Mesenteric fat pad (tissue), 1 donor: Measurements from ENCODE around the gene TUBGCP6. TPM values are rescaled to one million over a fixed set of nuclear protein-coding genes. Genes with fewer than 3 reads are reported as not detected.
A peak's percentile ranks its signal among the peaks of the same experiment; 100 is the strongest.

Experiments used
- DNase-seq: peaks from one replicate; pipeline ENCODE4 v3.0.0-alpha.2; 2020; ENCODE audit warnings: low spot score
- total RNA-seq: library from RNA; stranded (reverse); fragmentation: NEBNext Ultra II Directional; extraction: Animal tissue kit (Norgen Biotek cat#: 25700); gene quantifications from one replicate; pipeline ENCODE4 v1.2.1, GENCODE V29; 2021
- donor health status: DM: yes; HTN: yes; CAD: no.

Gene TUBGCP6
- total RNA-seq, 1 donor from 2014 or later = 27.6 TPM

DNA sequence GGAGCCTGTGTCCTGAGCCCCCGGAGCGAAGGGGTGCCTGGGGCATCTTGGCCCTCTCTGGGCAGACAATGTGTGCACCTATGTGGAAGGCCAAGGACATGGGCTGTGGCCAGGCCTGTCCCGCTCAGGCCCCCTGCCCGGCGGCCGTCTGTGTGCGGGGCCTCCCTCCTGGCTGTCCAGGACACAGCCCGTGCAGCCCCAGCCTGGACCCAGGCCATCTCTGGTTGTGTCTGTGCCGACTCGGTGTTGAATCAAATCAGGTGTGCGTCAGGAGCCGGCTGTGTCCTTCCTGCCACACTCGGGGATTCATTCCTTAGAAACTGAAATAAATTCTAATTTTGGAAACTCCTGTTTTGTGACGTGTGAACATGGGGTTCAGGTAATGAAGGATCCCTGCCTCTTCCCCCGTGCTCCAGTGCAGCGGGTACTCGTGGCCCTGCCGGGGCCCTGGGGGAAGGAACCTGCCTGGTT is 45.5 kb downstream of the TUBGCP6 start:
- no peak for DNase-seq

DNA sequence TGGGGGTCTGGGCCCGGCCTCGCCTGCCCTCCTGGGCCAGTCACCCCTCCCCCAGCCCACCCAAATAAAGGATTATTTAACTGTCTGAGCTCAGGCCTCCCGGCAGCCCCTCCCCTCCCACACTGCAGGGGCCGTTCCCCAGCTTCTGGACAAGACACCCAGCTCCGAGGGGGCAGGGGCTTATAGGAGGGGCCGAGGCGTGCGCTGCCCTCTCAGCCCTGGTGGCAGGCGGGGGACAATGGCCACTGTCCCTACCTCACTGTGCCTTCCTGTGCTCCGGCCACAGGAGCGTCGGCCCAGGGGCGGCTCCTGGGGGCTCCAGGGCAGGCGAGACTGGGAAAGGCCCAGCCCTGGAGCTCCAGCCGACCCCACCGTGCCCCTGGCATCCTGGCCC is 46.2 kb downstream of the TUBGCP6 start:
- no peak for DNase-seq

DNA sequence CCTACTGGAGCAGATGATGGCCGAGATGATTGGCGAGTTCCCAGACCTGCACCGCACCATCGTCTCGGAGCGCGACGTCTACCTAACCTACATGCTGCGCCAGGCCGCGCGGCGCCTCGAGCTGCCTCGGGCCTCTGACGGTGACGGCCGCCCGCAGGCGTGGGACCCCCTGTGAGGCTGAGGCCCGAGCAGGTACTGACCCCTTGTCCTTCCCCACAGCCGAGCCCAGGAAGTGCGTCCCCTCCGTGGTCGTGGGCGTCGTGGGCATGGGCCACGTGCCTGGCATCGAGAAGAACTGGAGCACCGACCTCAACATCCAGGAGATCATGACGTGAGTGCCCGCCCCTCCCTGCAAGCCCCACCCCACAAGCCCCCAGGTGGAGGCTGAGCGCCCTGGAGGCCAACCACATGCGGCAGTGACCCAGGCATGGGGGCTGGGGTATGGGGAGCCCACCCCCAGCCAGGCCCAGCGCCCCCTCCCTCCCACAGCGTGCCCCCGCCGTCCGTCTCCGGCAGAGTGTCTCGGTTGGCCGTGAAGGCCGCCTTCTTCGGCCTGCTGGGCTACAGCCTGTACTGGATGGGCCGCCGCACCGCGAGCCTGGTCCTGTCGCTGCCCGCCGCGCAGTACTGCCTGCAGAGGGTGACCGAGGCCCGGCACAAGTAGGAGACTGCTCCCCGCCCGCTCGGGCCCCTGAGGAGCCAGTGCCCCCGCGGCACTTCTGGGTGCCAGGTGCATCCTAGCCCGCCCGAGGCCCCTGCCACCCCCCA is 46.8 kb downstream of the TUBGCP6 start:
- no peak for DNase-seq

DNA sequence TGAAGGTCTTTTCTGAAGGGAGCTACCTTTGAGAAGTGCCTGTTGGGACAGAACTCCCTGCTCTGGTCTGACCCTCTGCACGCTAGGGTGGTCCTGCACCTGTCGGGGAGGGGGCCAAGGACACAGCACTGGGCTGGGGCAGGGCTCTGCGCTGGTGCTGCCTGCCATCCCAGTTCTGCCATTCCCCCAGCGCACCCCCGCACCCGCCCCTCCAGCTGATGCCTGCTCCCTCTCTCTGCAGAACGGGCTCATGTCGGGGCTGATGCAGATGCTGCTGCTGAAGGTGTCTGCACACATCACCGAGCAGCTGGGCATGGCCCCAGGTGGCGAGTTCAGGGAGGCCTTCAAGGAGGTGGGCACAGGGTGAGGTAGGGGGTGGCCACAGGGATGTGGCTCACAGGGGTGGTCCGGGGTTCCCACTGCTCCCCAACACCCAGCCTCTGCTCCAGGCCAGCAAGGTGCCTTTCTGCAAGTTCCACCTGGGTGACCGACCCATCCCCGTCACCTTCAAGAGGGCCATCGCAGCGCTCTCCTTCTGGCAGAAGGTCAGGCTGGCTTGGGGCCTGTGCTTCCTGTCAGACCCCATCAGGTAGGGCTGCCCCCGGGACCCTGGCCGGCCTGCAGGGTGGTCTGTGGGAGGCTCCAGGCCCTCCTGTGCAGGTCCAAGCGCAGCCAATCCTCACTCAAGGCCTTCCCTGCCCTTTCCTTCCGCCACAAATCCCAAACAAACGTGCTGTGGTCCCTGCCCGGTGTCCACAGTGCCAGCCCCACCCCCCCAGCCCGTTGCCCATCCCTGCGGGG is 47.6 kb downstream of the TUBGCP6 start:
- no peak for DNase-seq

DNA sequence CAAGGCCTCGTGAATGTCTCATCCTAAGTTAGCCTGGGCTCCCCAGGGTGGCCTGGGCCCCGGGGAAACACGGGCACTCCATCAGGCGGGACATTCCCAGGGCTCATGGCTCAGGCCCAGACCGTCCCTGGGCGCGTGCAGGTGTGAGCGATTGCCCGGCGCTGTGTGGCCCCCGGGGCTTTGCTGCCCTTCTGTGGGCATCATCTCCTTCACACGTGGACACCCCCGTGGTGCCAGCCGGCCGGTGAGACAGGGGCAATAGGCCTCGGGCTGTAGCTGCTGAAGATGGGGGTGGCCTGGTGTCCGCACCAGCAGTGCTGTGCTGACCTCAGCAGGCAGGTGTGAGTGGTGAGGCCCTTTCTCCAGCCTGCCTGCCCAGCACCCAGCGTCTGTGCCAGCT is 48.6 kb downstream of the TUBGCP6 start:
- no peak for DNase-seq

DNA sequence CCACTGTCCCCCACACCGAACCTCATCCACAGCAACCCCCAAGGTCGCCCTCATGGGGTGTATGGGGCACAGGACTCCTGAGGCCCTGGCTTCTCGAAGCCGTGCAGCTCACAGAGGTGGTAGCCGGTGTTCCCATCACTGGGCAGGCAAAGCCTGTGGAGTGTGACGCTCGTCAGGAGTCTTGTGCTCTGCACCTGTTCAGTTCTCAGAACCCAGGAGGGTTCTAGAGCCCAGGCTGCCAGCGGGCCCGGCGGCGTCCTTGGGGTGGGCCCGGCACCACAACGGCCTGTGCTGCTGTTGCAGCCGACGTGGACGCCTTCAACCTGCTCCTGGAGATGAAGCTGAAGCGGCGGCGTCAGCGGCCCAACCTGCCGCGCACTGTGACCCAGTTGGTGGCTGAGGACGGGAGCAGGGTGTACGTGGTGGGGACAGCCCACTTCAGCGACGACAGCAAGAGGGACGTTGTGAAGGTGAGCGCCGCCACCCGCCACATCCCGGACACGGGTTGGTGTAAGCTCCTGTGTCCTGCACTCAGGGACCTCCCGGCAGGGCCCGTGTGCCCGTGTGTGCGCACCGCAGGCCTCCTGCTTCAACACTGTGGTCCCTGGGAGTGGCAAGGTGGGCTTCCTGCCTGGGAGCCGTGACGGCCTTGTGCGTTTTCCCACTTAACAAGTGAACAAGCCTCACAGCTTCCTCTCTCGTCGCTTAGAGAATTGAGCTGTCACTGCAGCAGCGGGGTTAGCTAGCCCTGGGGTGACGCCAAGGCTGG is 50.6 kb downstream of the TUBGCP6 start:
- DNase-seq = no peak

DNA sequence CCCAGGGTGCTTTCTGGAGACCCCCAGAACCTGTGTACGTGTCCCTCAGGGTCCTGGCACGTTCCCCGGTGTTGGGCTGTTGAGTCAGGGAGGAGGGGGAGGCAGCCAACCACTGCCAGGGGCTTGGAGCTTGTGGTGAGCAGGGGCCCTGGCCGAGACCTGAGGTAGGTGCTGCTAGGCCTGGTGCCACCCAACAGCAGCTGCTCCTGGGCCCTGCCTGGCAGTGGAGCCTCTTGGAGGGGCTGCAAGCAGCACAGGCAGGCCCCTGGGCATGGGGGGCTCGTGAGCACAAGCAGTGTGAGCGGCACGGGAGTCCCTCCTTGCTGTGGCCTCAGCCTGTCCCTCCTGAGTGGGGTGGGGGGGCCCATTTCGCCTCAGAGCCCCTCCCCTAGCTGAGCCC is 51.2 kb downstream of the TUBGCP6 start:
- DNase-seq = no peak

DNA sequence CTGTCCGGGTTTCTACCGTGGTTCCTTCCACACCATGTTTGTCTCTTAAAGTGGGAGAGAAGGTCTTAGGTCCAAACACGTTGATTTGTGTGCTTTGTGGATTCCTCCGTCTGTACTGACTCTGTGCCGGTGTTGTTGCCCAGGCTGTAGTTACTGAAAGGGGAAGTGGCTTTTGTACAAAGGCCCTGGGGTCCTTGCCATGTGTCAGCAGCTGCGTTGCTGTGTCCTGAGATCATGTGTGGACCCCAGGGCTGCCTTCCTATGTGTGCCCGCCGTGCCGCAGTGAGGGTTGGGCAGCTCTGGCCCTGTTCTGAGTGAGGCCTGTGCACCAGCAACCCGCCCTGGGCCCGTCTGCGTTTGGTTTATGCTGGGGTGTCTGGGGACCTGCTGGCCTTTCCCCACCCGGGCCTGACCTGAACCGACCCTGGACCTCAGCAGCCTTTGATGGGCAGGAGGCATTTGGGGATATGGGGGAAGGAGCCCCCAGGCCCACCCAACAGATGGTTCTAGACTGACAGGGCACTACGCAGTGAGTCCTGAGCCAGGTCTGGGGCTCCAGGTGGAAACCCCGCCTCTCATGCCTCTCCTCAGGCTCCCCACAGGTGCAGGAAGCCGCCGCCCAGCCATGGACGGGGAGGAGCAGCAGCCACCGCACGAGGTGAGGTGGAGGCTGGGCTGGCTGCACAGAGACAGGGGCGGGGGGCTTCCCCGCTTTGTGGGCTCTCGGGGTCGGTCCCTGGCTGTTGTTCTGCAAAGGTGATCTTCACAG is 52.2 kb downstream of the TUBGCP6 start:
- no peak for DNase-seq

DNA sequence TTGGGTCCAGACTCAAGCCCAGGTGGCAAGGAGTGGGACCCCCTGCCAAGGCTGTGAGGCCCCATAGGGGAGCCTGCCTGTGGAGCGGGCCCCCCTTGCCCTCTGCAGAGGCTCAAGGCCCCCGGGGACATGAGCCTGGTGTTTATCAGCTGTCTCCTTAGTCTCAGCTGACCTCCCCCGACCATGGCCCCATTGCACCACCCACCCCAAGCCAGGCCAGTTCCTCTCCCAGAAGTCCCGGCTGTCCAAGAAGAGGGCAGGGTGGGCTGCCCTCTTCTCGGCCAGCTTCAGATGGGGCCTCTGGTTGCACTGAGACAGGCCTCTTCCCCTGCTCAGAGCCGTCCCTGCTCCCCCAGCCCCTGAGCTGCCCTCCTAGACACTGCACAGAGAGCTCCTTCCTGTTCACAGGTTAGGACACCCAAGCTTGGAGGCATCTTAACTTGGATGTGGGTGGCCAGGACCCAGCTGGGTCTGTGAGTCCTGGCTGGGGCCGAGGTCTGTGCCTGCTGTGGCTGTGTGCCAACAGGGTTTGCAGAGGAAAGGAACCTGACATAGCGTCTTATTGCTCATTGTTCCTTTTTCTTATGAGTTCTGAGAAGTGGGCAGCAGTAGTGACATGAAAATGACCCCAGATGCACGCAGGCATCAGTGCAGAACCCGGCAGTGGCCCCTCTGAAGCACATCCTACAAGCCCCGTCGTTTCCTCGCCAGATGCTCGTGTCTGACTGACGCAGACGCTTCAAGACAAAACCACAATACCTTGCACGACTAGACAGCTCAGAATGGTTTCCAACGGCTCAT is 53.7 kb downstream of the TUBGCP6 start:
- no peak for DNase-seq

DNA sequence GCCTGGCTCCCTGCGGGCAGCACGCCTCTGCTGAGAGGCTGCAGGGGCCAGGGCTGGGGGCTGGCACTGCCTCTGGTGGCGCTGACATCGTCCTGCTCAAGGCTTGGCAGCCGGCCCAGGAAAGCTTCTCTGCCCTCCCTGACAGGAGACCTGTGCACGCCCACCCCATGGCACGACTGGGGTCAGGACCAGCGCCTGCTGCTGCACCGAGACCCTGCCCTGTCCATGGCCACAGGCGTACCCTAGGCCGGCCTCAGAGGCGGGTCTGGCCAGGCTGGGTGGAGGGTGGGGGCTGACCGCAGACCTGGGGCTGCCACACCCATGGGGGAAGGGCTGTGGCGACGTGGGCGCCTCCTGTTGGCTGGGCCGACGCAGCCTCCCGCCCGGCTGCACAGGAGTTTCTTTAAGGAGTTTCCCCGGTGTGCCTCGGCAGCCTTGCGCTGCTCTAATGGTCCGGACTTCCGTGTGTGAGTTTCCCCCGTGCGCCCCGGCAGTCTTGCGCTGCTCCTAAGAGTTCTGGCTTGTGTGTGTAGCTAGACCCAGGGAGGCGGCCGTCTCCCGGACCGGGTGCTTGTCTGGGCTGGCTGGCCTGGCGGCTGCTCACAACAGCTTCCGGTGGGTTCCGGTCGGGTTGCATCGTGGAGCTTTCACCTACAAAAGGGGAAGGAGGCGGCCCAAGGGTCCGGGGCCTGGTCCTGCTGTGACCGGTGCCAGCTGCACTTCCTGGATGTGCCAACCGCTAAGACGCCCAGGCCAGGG is 54.5 kb downstream of the TUBGCP6 start:
- DNase-seq = no peak

DNA sequence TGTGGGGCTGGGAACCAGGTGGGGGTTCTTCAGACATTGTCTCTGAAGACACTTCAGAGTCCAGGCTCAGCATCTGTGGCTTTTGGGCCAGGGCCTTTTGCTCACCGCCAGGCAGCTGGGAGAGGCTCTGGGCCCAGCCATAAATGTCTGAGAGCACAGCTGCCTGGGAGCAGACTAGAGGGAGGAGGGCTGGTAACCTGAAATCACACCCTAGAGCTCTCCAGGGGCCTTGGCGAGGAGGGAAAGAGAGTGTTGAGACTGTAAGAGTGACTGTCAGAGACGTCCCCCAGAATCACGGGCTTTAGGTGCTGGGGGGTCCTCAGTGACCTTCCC is 55.0 kb downstream of the TUBGCP6 start:
- no peak for DNase-seq

DNA sequence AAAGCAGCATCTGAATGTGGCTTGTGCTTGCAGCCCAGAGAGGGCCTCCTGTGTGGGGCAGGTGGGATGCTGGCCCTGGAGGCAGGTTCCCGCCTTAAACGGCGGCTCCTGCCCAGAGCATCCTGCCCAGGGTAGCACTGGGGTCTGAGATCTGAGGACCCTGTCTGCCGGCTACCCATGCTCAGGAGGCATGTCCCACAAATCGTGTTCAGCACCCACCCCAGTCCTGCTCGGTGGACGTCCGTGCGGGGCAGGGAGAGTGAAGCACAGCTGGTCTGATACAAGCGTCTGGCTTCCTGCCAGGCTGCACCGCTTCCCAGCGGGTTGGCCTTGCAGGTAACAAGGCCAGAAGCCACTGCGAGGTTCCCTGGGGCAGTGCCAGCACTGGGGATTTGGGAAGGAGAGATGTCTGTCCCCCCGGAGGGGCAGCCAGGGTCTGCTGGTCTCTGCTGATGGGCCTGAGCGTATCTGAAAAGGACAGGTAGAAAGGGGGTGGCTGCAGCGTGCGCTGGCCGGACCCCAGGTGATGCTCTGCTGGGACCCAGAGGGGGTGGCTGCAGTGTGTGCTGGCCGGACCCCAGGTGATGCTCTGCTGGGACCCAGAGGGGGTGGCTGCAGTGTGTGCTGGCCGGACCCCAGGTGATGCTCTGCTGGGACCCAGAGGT is 55.5 kb downstream of the TUBGCP6 start:
- DNase-seq = no peak

DNA sequence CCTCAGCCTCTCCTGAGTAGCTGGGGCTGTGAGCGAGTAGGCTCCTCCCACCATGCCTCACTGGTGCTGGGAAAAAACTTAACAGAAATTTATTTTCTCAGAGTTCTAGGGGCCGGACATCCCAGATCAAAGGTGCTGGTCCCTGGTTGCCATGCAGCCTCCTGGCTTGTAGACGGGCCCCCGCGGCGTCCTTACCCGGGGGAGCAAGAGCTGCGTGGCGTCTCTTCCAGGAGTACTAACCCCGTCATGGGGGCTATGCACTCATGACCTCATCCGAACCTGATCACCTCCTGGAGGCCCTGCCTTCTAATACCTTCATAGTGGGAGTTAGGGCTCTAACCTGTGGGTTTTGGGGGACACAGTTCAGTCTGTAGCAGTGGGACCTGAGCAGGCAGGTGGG is 56.5 kb downstream of the TUBGCP6 start:
- no peak for DNase-seq

DNA sequence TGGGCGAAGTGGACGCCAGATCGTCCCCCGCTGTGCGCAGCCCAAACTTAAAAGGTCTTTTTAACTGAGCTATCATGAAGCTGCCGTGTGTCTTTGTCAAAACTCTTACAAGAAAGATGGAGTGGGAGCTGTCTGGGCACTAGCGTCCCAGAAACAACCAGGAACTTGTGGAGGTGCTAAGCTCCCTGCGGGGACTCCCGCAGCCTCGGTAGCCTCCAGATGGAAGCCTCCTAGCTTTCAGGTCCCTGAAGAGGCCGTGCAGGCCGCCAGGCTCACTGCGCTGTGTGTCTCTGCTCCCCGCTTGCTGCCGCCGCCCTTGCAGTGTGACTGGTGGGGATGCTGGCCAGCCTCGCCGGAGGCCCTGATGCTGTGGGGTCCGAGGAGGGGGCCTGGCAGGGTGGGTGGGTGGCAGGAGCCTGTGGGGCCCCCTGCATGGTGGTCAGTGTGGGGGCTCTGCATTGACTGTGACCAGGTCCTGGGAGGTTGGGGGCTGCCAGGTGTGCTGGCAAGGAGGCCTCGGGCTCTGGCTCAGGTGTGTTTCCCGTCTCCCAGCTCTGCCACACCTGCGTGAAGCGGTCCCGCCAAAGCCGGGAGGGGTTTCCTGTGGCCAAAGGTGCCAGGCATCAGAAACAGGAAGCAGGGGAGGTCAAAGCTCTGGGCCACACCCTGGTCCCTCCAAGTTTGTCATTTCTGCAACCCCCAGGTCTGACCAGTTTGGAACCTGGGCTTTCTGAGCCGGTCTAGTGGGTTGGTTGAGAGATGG is 57.9 kb downstream of the TUBGCP6 start:
- no peak for DNase-seq

DNA sequence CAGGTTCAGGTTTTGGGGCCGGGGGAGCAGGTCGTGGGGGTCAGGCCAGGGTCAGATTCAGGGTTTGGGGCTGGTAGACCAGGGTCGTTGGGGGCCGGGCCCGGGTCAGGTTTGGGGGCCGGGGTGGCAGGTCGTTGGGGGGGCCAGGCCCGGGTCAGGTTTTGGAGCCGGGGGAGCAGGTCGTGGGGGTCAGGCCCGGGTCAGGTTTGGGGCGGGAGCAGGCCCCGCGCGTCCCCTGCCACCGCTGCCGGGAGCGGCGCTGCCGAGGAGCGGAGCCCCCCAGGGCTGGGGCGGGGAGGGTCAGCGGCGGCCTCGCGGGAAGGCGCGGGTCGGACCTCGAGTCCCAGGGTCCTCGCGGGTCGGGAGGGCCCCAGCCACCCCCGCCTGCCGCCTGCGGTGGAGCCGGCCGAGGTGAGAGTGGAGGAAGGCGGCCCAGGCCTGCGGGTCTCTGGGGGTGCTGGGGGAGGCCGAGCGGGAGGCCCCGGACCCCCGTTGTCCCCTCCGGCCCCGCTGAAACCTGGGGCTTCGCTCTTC is 58.6 kb downstream of the TUBGCP6 start:
- DNase-seq = no peak

DNA sequence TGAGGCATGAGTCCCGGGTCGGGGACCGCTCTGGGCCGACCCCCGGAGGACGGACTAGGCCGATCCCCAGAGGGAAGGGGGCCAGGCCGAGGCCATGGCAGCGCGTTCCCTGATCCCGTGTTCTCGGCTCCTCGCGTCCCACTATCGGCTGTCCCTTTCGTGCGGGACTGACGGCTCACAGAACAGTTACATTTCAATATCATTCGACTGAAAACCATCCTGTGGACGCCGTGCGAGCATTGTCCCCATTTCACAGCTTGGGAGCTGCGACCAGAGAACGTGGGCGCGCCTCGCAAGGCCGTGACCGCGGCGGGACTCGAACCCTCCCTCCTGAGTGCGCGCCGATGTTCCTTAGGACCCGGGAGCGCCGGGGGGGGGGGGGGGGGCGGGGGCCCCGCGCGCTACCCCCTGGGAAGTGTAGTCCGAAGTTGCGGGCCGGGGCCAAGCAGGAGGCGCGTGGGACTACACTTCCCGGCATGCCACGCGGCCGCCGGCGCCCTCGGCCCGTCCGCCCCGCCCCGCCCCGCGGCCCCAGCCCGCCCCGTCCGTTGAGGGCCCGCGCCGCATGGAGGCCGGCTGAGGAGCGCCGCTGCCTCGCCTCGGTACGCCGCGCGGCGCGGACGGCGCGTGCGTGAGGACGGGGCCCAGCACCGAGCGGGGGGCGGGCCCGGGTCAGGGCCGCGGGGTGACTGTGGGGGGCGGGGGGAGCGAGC is 59.3 kb downstream of the TUBGCP6 start, which contains the start of gene TRABD:
Gene TRABD (plus strand): TSS at position 539 of the 713 bp plus-strand sequence. CDS start 7,148 bp downstream, outside the sequence.
- peak; percentile 96 for DNase-seq

DNA sequence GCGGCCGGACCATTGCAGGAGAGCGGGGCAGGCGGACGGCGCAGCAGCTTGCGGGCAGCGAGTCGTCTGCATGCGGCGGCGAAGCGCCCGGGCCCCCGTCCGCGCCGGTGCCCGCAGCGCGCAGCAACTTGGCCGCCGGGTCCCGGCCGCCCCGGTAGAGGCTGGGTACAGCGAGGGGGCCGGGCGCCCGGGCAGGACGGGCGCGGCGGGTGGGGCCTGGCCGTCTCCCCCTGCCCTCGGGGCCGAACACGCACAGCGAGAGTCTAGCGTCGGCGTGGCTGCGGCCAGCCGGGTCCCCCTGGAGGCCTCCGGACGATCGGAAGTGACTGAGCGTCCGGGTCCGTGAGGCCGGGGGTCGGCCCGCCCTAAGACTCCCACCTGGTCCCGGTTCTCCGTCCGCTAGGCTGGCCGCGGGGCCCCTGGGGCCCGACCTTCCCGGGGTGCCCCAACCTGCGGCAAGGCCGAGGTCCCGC is 59.9 kb downstream of the TUBGCP6 start:
- DNase-seq = no peak
